Liver (tissue), 9 donors: Measurements from ENCODE around the gene RNGTT. TPM values are rescaled to one million over a fixed set of nuclear protein-coding genes. Genes with fewer than 3 reads are reported as not detected.

Experiments
- DNase-seq: peaks from one replicate; pipeline ENCODE4 v3.0.0-alpha.2; 2017; ENCODE audit warnings: low spot score
- H3K27ac ChIP-seq, 2 donors: one replicate each; pipeline ENCODE4 v1.7.0; 2013; ENCODE audit warnings: inconsistent platforms in 2 of 2, low read length in 2 of 2, control low read depth in 1 of 2, low read depth in 1 of 2, mild to moderate bottlenecking in 1 of 2
- H3K27me3 ChIP-seq, 4 donors: one replicate each; pipeline versions ENCODE4 v1.6.1 to v1.7.0; 2013; ENCODE audit warnings: low read length in 3 of 4, inconsistent platforms in 1 of 4, mild to moderate bottlenecking in 1 of 4, moderate library complexity in 1 of 4; ENCODE audit not compliant: control insufficient read depth in 4 of 4, insufficient read depth in 4 of 4
- H3K36me3 ChIP-seq, 4 donors: one replicate each; pipeline versions ENCODE4 v1.6.1 to v1.7.0; 2013; ENCODE audit warnings: low read length in 3 of 4, mild to moderate bottlenecking in 3 of 4, low read depth in 1 of 4, moderate library complexity in 1 of 4; ENCODE audit not compliant: control insufficient read depth in 4 of 4, insufficient read depth in 3 of 4
- H3K4me1 ChIP-seq, 4 donors: one replicate each; pipeline versions ENCODE4 v1.6.1 to v1.7.0; 2013; ENCODE audit warnings: low read length in 3 of 4, mild to moderate bottlenecking in 3 of 4, moderate library complexity in 1 of 4; ENCODE audit not compliant: control insufficient read depth in 4 of 4, insufficient read depth in 4 of 4
- H3K4me3 ChIP-seq, 3 donors: one replicate each; pipeline versions ENCODE4 v1.6.1 to v1.7.0; 2013; ENCODE audit warnings: low read length in 3 of 3, control low read depth in 1 of 3, low read depth in 1 of 3, mild to moderate bottlenecking in 1 of 3
- H3K9ac ChIP-seq, 2 donors: one replicate each; pipeline ENCODE4 v1.7.0; 2013; ENCODE audit warnings: low read length in 2 of 2, mild to moderate bottlenecking in 2 of 2, moderate library complexity in 2 of 2, control low read depth in 1 of 2, low read depth in 1 of 2
- H3K9me3 ChIP-seq, 4 donors: one replicate each; pipeline versions ENCODE4 v1.6.1 to v1.7.0; 2013; ENCODE audit warnings: low read length in 3 of 4; ENCODE audit not compliant: control insufficient read depth in 4 of 4
- ATF3 ChIP-seq: IDR thresholded peaks from 2 replicates; pipeline ENCODE4 v1.6.1; 2016; ENCODE audit warnings: antibody characterized with exemption
- CTCF ChIP-seq: fragments of 150-350 bp; IDR thresholded peaks from 2 replicates; pipeline ENCODE4 v1.5.1; 2017; ENCODE audit warnings: improper control_type of control experiment, low read depth, low read length; ENCODE audit not compliant: missing input control
- EGR1 ChIP-seq, 2 donors: IDR thresholded peaks; 2 replicates each; pipeline ENCODE4 v1.6.1; 2016 to 2018; ENCODE audit warnings: antibody characterized with exemption in 2 of 2, low read depth in 2 of 2
- FOXA1 ChIP-seq: IDR thresholded peaks from 2 replicates; pipeline ENCODE4 v1.6.1; 2016; ENCODE audit warnings: antibody characterized with exemption
- FOXA2 ChIP-seq: IDR thresholded peaks from 2 replicates; pipeline ENCODE4 v1.6.1; 2016; ENCODE audit warnings: antibody characterized with exemption
- GABPA ChIP-seq, 2 donors: IDR thresholded peaks in 1 of 2; conservative IDR thresholded peaks in 1 of 2; 2 replicates each; pipeline ENCODE4 v1.6.1; 2016; ENCODE audit warnings: antibody characterized with exemption in 2 of 2, mild to moderate bottlenecking in 1 of 2, moderate library complexity in 1 of 2
- HNF4A ChIP-seq, 2 donors: conservative IDR thresholded peaks; 2 replicates each; pipeline ENCODE4 v1.6.1; 2016; ENCODE audit warnings: antibody characterized with exemption in 2 of 2, mild to moderate bottlenecking in 2 of 2
- HNF4G ChIP-seq: IDR thresholded peaks from 2 replicates; pipeline ENCODE4 v1.6.1; 2016; ENCODE audit warnings: antibody characterized with exemption
- JUND ChIP-seq, 2 donors: IDR thresholded peaks; 2 replicates each; pipeline ENCODE4 v1.6.1; 2016; ENCODE audit warnings: antibody characterized with exemption in 2 of 2
- MAX ChIP-seq: IDR thresholded peaks from 2 replicates; pipeline ENCODE4 v1.6.1; 2016; ENCODE audit warnings: antibody characterized with exemption
- NR2F2 ChIP-seq: IDR thresholded peaks from 2 replicates; pipeline ENCODE4 v1.6.1; 2016; ENCODE audit warnings: antibody characterized with exemption
- RAD21 ChIP-seq, 2 donors: IDR thresholded peaks; 2 replicates each; pipeline ENCODE4 v1.6.1; 2016; ENCODE audit warnings: antibody characterized with exemption in 2 of 2, mild to moderate bottlenecking in 2 of 2
- REST ChIP-seq: IDR thresholded peaks from 2 replicates; pipeline ENCODE4 v1.6.1; 2016; ENCODE audit warnings: antibody characterized with exemption, mild to moderate bottlenecking
- RXRA ChIP-seq, 2 donors: IDR thresholded peaks; 2 replicates each; pipeline ENCODE4 v1.6.1; 2017 to 2018; ENCODE audit warnings: antibody characterized with exemption in 2 of 2, mild to moderate bottlenecking in 1 of 2
- SP1 ChIP-seq: IDR thresholded peaks from 2 replicates; pipeline ENCODE4 v1.6.1; 2018; ENCODE audit warnings: antibody characterized with exemption, mild to moderate bottlenecking
- TAF1 ChIP-seq: conservative IDR thresholded peaks from 2 replicates; pipeline ENCODE4 v1.6.1; 2016; ENCODE audit warnings: antibody characterized with exemption, mild to moderate bottlenecking
- YY1 ChIP-seq: IDR thresholded peaks from 2 replicates; pipeline ENCODE4 v1.6.1; 2016; ENCODE audit warnings: antibody characterized with exemption, mild to moderate bottlenecking
- ZBTB33 ChIP-seq: IDR thresholded peaks from 2 replicates; pipeline ENCODE4 v1.6.1; 2016; ENCODE audit warnings: antibody characterized with exemption
- WGBS: extraction: QIAGEN DNeasy Blood & Tissue Kit; methylation state at CpG from one replicate; pipeline ENCODE4 v1.1.7; 2013; 5-methylcytosine and 5-hydroxymethylcytosine counted together
- polyA plus RNA-seq, 2 donors: library from polyadenylated mRNA; stranded (reverse) in 1 of 2; unstranded in 1 of 2; fragments of 200-250 nt in 1 of 2; fragments of >200 nt in 1 of 2; fragmentation: Nextera tagmentation in 1 of 2; extraction: Ambion mirVana in 1 of 2; gene quantifications; one replicate each; pipeline versions ENCODE4 v1.2.1 to v1.2.3, GENCODE V29; 2013 to 2015
- total RNA-seq, 2 donors: library from RNA; depleted of rRNA; stranded (reverse); fragments of >200 nt; gene quantifications; one replicate each; pipeline ENCODE4 v1.2.3, GENCODE V29; 2014
- donor health status: healthy.
- donor health status: healthy.
- donor health status: healthy.
- donor health status: healthy.
- donor health status: healthy.

RNGTT gene
- total and polyA plus RNA-seq, 4 donors: 4.1 to 20.8 (median 7.2) TPM

GRCh38 chr6:88842320-88842719 is 121.1 kb downstream of the RNGTT start:
- Histone ChIP-seq H3K9ac (no peak overlapping the region), H3K27ac (no peak overlapping the region), H3K9me3 (no peaks in the 10 kb centered on the region), H3K4me3 (no peak overlapping the region), H3K4me1 (peaks cover 2 to 27% (median 18%) of the 10 kb centered on the region in 4 donors), H3K27me3 (no peaks in the 10 kb centered on the region), H3K36me3 (no peaks in the 10 kb centered on the region)
- TF ChIP-seq YY1 (no peak), HNF4G (no peak), FOXA2 (no peak), RAD21 (IDR thresholded peaks at IDR 0.05) (no peak), FOXA1 (no peak), MAX (no peak), JUND (IDR thresholded peaks at IDR 0.05) (no peak), CTCF (no peak), GABPA (IDR thresholded peaks at IDR 0.05 in 1 of 2, conservative IDR thresholded peaks at IDR 0.05 in 1 of 2) (no peak)
- no peak for DNase-seq

- peaks cover 2 to 27% (median 18%) of the 10 kb centered on the region in 4 donors for H3K4me1 ChIP-seq
- 30% methylated on average over 3 of the region's 3 CpGs for WGBS
- peak overlapping the region in 1 of 2 donors; percentile 76 for H3K9ac ChIP-seq
- H3K27me3 ChIP-seq: no peaks in the 10 kb centered on the region
- TF ChIP-seq ZBTB33: peak; percentile 74
- TF ChIP-seq MAX: peak; percentile 76
- TF ChIP-seq ATF3: peak; percentile 12
- TF ChIP-seq YY1: peak; percentile 60
- peak in 1 of 2 donors; percentile 49 for TF ChIP-seq JUND (IDR thresholded peaks at IDR 0.05)
- TF ChIP-seq RAD21 (IDR thresholded peaks at IDR 0.05): peak; percentile 26 to 37
- TF ChIP-seq GABPA (IDR thresholded peaks at IDR 0.05 in 1 of 2, conservative IDR thresholded peaks at IDR 0.05 in 1 of 2): no peak
- peak; percentile 87 to 89 for TF ChIP-seq RXRA (IDR thresholded peaks at IDR 0.05)
- TF ChIP-seq NR2F2: peak; percentile 44
- TF ChIP-seq EGR1 (IDR thresholded peaks at IDR 0.05; ENCODE audit: low read depth in 2 of 2): peak in 1 of 2 donors; percentile 30
- TF ChIP-seq TAF1: no peak
- TF ChIP-seq HNF4A (conservative IDR thresholded peaks at IDR 0.05): peak; percentile 96 to 97
- peak; percentile 43 for TF ChIP-seq FOXA1
- no peak for TF ChIP-seq CTCF
- peak; percentile 85 for TF ChIP-seq REST
- peak; percentile 92 for TF ChIP-seq SP1
- TF ChIP-seq FOXA2: peak; percentile 76
- peak; percentile 76 for TF ChIP-seq HNF4G
- H3K4me3 ChIP-seq: no peak overlapping the region
- DNase-seq: no peak
- H3K36me3 ChIP-seq: no peaks in the 10 kb centered on the region
- H3K27ac ChIP-seq: peak overlapping the region; percentile 83 to 90
- H3K9me3 ChIP-seq: no peaks in the 10 kb centered on the region
These were observed 122.5 kb downstream of the RNGTT start for GRCh38 chr6:88840796-88841539.
